GM19468 (cell line): Measurements from ENCODE around the gene STIP1.

Experiments
- ATAC-seq: cut with Tn5 transposase; IDR thresholded peaks from one replicate; pipeline ENCODE4 v1.9.1; 2021; ENCODE audit warnings: mild to moderate bottlenecking, moderate library complexity, moderate number of reproducible peaks; ENCODE audit not compliant: unreplicated experiment; ENCODE audit errors: extremely low read depth

STIP1 gene

GRCh38 chr11:64247729-64248531, 62.0 kb downstream of the STIP1 start:
- no peak for ATAC-seq

DNA sequence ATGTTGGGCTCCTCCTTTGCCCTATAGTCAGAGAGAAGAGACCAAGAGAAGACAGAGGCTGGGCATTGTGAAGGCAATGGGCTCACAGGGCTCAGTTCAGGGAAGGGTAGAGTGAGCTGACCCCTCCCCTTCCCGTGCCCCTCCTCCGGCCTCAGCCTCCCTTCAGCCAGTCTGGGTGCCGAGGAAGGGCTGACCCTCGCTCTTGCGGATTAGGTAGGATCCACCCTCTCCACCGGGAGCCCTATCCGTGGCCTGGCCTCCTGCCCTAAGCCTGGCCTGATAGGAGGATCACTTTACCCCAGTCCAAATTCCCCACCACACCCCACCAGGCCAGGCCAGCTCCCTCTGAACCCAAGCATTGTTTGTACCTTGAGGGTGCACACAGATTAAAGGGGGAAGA, 62.6 kb downstream of the STIP1 start:
- ATAC-seq = no peak

GRCh38 chr11:64249038-64249437, 63.1 kb downstream of the STIP1 start:
- ATAC-seq = no peak

DNA sequence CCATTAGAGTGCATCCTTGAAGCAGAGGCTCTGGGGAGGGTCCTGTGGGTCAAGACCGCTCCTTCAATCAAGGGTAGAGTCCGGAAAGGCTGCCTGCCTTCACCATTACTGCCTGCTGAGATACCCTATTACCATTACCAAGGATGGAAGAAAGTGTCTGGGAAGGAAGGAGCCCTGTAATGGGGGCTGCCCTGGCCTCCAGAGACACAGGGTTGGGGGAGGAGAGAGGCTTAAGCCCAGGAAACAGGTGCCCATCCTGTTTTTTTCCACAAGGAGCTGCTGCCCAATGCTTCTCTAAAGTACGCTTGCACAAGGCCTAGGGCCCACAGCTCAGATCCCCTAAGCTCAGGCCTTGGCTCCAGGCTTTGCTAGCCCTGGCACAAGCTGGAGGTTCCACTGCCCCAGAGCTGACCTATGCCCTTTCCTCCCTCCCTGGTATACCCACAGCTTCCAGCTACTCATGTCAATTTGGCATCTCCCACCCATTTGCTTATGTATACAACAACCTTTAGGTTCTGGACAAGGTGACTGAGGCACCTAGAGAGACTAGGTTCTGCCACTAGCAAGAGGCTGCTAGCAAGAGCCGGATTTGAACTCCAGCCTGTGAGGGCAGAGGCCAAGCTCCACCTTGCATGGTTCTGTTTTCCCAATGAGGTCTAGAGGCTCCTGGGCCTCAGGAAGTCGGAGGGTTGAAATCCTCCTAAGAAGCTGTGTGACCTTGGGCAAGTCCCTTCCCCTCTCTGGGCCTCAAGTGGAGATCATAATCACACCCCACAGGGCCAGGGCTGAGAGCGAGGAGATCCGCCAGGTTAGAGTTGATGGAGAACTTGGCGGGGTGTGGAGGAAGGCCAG, 63.8 kb downstream of the STIP1 start:
- no peak for ATAC-seq

- no peak for ATAC-seq
Measured at GRCh38 chr11:64250415-64251015, 64.5 kb downstream of the STIP1 start.

DNA sequence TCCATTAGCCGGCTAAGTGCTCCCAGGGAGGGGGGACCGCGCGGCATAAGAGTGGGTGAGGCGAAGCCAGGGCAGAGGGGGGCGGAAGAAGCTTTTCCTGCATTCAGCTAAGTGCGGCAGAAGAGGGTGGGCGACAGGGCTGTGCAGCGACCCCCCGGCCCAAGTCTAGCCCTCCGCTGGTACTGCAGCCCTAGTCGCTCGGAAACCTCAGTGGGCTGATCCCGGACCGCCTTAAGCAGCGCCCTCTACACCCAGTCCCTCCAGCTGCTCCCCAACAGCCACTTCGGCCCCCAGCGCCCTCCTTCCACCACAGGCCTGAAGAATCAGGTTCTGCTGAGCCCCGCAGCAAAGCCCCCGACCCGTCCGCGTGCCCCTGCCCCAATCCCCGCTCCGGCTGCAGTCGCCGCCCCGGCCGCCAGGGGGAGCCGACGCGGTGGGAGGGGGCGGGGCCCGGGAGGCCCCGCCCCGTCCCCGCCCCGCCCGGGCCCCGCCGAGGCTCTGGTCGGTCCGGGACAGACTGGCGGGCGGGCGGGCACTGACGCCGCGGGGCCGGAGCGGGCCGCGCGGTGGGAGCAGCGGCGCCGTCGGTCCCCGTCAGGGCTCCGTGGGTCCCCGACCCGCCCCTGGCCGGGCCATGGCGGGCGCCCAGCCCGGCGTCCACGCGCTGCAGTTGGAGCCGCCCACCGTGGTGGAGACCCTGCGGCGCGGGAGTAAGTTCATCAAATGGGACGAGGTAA, 65.2 kb downstream of the STIP1 start, which contains the start of gene PLCB3:
PLCB3 (plus strand) TSS at position 515 of the 737 bp plus-strand sequence; CDS start at position 635, 120 bp downstream.
- ATAC-seq = no peak

DNA sequence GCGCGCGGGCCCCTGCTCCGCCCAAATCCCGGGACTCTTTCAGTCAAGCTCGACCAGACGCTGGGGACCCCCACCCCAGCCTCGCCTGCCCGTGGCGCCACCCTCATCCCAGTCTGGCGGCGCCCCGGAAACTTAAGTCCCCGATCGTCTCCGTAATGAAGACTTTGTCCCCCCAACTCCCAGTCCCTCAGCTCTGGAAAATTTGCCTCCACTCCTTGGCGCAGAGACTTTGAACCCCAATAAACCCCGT, 65.7 kb downstream of the STIP1 start:
- ATAC-seq = no peak

DNA sequence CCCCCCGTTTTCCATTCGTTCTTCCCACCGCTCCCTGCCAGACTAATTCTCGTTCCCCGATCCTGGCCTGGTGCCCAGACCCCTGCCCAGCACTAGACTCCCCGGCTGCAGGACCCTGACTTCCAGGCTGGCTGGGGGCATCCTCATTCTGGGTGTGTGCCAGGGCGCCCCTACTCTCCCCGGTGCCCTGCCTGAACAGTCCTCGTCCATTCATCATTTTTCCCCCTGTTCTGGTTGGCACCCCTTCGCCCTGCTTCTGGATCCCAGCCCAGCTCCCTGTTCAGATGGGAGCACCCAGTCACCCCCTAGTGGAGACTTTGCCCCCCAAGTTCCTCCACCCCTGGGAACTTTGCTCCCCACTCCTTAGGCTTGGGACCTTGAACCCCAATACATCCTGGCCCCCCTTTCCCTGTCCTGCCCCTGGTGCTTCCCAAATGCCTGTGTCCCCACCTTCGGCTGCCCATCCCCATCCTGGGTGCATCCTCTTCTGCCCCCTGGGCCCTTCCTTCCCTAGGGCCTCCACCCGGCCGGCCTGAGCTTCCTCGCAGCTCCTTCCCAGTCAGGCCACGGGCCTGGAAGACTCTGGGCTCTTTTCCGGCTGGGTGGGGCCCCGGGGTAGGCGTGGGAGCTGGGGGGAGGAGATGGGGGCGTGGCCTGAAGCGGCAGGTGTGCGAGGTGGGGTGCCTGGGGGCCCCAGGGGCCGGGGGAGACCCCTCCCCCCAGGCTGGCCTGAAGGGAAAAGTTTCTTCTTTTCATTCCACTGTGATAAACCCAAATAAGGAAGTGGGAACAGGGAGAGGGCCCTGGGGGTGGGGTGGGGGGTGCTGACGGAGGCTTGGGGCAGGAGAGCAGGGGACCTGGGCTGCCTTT, 66.3 kb downstream of the STIP1 start:
- ATAC-seq = no peak

DNA sequence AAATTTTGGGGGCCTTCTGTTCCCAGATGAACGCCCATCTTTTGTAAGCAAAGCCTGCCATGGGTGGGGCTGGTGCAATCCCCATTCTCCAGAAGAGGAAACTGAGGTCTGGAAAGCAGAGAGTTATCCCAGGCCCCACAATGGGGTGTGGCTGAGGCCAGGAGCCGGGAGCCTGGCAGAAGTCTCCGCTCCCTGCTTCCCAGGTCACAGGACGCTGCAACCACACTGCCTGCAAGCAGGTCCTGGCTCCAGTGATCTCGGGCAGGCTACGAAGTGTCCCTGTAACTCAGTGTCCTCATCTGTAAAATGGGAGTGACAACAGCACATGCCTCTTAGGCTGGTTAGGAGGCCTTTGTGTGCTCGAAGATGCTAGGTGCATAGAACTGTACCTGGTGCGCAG, 67.1 kb downstream of the STIP1 start:
- ATAC-seq = no peak

DNA sequence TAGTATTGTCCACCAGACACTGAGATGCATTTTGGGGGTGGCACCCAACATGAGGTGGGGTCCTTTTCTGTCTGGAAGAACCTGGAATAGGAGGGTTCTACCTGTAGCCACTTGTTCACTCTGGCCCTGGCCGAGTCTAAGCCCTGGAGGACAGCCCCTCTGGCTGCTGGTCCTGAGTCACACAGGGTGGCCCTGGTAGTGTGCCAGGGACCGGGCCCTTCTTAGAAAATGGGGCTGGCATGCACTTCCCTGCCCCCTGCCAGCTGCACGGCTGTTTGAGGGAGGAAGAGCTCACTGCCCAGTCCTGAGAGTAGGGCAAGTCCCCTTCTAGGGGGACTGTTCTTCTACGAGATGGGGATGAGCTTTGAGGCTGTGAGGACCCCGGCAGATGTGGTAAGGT, 67.5 kb downstream of the STIP1 start:
- ATAC-seq = no peak
